ENCODE results near the gene PADI4.

DNA sequence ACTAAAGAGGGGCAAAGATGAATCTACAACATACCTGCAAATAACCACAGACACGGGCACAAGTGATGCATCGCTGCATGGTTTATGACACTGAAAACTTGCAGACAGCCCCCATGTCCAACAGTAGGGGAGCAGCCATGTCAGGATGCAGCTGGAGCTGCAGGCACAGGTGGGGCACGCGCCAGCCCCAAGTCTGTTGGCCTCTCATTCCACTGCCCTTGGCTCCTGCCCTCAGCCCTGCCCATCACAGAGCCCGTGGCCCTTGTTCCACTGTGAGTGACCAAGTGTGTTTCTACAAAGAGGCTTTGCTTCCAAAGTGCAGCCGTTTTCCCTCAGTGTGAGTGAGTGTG is 3.2 kb upstream of the PADI4 start:
- TF ChIP-seq CTCF (IDR thresholded peaks at IDR 0.05) (no peak), POLR2A (IDR thresholded peaks at IDR 0.05) (no peak)

Data from Peyer's patch (tissue), 4 donors.